ENCODE results near the gene RDH13.
"Not testable (repeated sequence)": the region's sequence is repeated elsewhere in the genome, so short reads cannot be mapped to it uniquely, and the experiment has no call there.

RDH13 gene

DNA sequence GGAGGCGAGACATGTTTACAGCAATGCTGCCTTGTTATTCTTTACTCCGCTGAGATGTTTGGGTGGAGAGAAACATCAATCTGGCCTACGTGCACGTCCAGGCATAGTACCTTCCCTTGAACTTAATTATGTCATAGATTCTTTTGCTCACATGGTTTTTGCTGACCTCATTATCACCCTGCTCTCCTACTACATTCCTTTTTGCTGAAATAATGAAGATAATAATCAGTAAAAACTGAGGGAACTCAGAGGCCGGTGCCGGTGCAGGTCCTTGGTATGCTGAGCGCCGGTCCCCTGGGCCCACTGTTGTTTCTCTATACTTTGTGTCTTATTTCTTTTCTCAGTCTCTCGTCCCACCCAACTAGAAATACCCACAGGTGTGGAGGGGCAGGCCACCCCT lies 2.7 kb downstream of the RDH13 start:
- H2AFZ ChIP-seq (ENCODE audit: low read depth, low read length); H3K9me3 ChIP-seq (ENCODE audit: low read length); H3K4me1 ChIP-seq (ENCODE audit: insufficient read depth, low read length); H3K27me3 ChIP-seq (ENCODE audit: insufficient read depth, low read length); H3K4me3 ChIP-seq (ENCODE audit: low read length): not testable (repeated sequence)
- H3K36me3 ChIP-seq (ENCODE audit: insufficient read depth, low read length) = peaks cover 31% of the 10 kb centered on the region

DNA sequence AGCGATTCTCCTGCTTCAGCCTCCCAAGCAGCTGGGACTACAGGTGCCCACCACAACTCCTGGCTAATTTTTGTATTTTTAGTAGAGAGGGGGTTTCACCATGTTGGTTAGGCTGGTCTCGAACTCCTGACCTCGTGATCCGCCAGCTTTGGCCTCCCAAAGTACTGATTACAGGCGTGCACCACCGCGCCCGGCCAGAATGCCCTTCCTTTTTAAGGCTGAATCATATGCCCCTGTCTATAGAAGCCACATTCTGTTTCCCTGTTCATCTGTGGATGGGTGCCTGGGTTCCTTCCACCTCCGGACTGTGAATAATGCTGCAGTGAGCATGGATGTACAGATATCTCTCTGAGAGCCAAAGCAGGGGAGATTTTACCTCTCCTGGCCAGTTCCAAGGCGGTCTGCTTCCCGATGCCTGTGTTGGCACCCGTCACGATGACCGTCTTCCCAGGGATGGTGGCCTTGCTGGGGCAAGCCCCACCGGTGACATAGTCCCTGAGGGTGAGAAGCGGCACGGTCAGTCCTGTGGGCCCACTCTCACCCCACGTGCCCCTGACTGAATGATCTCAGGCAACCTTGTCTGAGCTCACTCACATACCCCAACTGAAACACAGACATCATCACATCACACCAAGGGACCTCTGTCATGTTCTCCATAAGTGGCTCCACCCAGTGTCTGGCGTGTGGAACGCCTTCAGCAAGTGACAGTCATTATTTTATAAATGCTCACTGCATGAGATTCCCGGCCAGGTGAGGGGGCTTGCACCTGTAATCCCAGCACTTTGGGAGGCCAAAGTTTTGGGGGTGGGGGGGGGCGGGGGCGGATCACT lies 4.0 kb downstream of the RDH13 start:
- Histone ChIP-seq H3K27me3 (ENCODE audit: insufficient read depth, low read length) (no peaks in the 10 kb centered on the region), H3K36me3 (ENCODE audit: insufficient read depth, low read length) (peaks cover 36% of the 10 kb centered on the region), H3K9me3 (ENCODE audit: low read length) (peaks cover 3% of the 10 kb centered on the region), H3K4me1 (ENCODE audit: insufficient read depth, low read length) (peaks cover 3% of the 10 kb centered on the region), H2AFZ (ENCODE audit: low read depth, low read length) (no peak overlapping the region), H3K4me3 (ENCODE audit: low read length) (no peak overlapping the region)

DNA sequence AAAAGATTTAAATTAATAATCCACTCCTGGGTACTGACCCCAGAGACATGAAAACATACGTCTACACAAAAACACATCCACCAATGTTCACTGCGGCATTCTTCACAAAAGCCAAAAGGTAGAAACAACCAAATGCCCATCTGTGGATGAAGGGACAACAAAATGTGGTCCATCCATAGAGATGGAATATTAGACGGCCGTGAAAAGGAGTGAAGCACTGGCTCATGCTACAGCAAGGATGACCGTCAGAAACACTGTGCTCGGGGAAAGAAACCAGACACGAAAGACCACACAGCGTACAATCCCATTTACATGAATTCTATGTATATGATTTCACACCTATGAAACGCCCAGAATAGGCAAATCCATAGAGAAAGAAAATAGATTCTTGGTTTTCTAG lies 6.1 kb downstream of the RDH13 start:
- Histone ChIP-seq H3K27me3 (ENCODE audit: insufficient read depth, low read length) (no peaks in the 10 kb centered on the region), H3K36me3 (ENCODE audit: insufficient read depth, low read length) (peaks cover 45% of the 10 kb centered on the region), H3K4me1 (ENCODE audit: insufficient read depth, low read length) (no peaks in the 10 kb centered on the region), H2AFZ (ENCODE audit: low read depth, low read length) (no peak overlapping the region), H3K9me3 (ENCODE audit: low read length) (peaks cover 3% of the 10 kb centered on the region), H3K4me3 (ENCODE audit: low read length) (no peak overlapping the region)

DNA sequence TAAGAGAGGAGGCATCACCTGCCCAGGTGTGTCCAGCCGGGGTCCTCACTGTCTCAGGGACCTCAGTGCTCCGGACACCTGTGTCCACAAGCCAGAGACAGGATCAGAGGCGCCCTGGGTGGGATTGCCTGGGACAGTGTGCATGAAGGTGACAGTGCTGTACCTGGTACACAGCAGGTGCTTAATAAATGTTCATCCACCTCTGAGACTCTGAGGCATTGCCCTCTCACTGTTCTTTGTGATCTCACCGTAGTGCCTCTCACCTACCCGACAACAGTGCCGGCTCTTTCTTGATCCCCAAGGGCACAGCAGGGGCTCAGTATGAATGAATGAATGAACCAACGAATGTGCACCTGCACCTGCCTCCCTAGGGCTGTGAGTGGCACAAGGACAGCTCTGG lies 9.2 kb downstream of the RDH13 start:
- Histone ChIP-seq H3K36me3 (ENCODE audit: insufficient read depth, low read length) (peaks cover 59% of the 10 kb centered on the region), H3K4me1 (ENCODE audit: insufficient read depth, low read length) (no peaks in the 10 kb centered on the region), H3K4me3 (ENCODE audit: low read length) (no peak overlapping the region), H3K9me3 (ENCODE audit: low read length) (peaks cover 6% of the 10 kb centered on the region), H3K27me3 (ENCODE audit: insufficient read depth, low read length) (no peaks in the 10 kb centered on the region), H2AFZ (ENCODE audit: low read depth, low read length) (no peak overlapping the region)

DNA sequence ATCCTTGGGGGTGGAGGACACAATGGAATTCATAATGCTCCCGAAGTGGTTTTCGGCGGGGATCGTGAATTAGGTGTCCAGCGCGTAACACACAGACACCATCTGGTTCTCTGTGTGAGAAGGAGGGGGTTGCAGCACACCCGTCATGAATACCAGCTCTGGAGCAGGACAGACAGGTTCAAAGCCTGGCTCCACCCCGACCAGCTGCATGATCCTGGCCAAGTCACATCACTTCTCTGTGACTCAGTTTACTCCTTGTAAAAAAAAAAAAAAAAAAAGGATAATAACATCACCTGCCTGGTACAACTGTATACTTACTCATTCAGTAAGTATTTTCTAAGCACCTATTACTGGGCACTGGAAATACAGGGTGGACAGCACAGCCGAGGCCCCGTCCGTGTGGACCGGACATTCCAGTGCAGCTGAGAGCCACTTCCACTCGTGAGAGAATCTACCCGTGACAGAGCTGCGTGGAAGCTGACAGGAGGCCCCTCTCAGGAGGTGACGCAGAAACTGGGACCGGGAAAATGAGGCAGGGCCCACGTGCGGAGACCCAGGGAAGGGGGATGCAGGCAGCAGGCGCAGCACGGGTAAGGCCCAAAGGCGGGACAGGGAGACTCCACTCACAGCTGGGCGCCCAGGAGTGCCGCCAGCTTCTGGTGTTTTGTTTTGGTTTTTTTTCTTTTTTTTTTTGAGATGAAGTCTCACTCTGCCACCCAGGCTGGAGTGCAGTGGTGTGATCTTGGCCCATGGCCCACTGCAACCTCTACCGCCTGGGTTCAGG lies 12.0 kb downstream of the RDH13 start:
- H3K9me3 ChIP-seq (ENCODE audit: low read length) = peaks cover 5% of the 10 kb centered on the region
- H2AFZ ChIP-seq (ENCODE audit: low read depth, low read length) = no peak overlapping the region
- H3K36me3 ChIP-seq (ENCODE audit: insufficient read depth, low read length) = peaks cover 63% of the 10 kb centered on the region
- no peak overlapping the region for H3K4me3 ChIP-seq (ENCODE audit: low read length)
- H3K27me3 ChIP-seq (ENCODE audit: insufficient read depth, low read length) = no peaks in the 10 kb centered on the region
- no peaks in the 10 kb centered on the region for H3K4me1 ChIP-seq (ENCODE audit: insufficient read depth, low read length)

DNA sequence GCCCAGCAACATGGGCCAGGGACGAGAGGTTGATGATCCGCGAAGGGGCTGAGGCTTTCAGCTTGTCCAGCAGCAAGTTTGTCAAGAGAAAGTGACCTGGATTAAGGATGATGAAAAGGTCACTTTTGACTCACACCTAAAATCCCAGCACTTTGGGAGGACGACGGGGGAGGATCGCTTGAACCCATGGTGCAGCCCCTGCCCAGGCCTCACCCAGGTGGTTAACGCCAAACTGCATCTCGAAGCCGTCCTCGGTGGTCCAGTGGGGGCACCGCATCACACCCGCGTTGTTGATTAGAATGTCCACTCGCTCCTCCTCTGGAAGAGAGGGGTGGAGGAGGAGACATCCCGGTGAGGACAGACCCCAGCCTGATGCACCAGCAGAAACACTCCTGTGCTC lies 14.5 kb downstream of the RDH13 start:
- Histone ChIP-seq H3K9me3 (ENCODE audit: low read length) (peaks cover 5% of the 10 kb centered on the region), H3K27me3 (ENCODE audit: insufficient read depth, low read length) (no peaks in the 10 kb centered on the region), H3K4me1 (ENCODE audit: insufficient read depth, low read length) (no peaks in the 10 kb centered on the region), H3K36me3 (ENCODE audit: insufficient read depth, low read length) (peaks cover 65% of the 10 kb centered on the region), H2AFZ (ENCODE audit: low read depth, low read length) (no peak overlapping the region), H3K4me3 (ENCODE audit: low read length) (no peak overlapping the region)

DNA sequence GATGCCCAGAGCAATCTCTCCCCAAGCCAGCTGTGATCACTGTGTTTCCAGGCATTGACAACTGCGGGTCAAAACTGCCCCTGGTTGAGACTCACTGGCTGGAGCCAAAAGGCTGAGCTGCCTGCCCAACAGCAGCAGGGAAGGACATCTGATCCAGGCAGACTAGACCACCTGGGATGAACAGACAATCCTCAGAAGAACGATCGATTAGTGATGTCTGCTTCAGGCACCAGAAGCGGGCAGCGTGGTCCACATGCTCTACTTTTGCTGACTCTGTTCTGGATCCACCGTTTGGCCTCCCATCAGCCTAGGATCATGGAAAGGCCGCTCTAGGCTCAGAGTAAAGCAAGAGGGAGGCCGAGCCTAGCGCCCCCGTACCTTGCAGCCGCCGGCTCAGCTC lies 15.0 kb downstream of the RDH13 start:
- Histone ChIP-seq H3K36me3 (ENCODE audit: insufficient read depth, low read length) (peaks cover 67% of the 10 kb centered on the region), H3K4me3 (ENCODE audit: low read length) (no peak overlapping the region), H3K27me3 (ENCODE audit: insufficient read depth, low read length) (no peaks in the 10 kb centered on the region), H3K9me3 (ENCODE audit: low read length) (peaks cover 5% of the 10 kb centered on the region), H3K4me1 (ENCODE audit: insufficient read depth, low read length) (no peaks in the 10 kb centered on the region), H2AFZ (ENCODE audit: low read depth, low read length) (no peak overlapping the region)

DNA sequence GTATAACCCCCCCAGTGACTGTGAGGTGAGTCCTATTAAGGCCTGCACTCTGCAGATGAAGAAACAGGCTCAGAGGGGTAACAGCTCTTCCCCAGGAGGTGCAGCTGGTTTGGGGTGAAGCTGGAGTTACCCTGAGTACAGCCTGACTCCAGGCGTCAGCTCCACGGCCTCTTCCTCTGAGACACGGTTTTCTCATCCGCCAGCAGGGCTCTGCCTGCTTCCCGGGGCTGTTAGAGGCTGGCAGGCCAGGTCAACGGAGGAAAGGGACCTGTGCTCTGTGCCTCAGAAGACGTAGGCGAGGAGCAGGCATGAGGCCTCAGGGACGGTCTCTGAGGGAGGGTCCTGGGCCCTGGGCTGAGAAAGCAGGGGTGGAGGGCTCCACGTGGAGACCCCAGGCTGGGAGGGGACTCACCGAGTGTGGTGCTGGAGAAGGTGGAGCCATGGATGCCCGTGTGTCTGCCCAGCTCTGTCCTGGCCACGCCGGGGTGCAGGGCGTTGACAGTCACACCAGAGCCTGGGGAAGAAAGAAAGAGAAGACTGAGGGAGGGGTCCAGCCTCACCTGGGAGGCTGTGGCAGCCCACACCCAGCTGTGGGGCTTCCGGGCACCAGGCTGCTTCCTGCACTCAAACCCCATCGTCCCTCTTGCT lies 15.8 kb downstream of the RDH13 start:
- no peaks in the 10 kb centered on the region for H3K4me1 ChIP-seq (ENCODE audit: insufficient read depth, low read length)
- peaks cover 73% of the 10 kb centered on the region for H3K36me3 ChIP-seq (ENCODE audit: insufficient read depth, low read length)
- peaks cover 5% of the 10 kb centered on the region for H3K9me3 ChIP-seq (ENCODE audit: low read length)
- no peak overlapping the region for H2AFZ ChIP-seq (ENCODE audit: low read depth, low read length)
- no peaks in the 10 kb centered on the region for H3K27me3 ChIP-seq (ENCODE audit: insufficient read depth, low read length)
- H3K4me3 ChIP-seq (ENCODE audit: low read length) = no peak overlapping the region

DNA sequence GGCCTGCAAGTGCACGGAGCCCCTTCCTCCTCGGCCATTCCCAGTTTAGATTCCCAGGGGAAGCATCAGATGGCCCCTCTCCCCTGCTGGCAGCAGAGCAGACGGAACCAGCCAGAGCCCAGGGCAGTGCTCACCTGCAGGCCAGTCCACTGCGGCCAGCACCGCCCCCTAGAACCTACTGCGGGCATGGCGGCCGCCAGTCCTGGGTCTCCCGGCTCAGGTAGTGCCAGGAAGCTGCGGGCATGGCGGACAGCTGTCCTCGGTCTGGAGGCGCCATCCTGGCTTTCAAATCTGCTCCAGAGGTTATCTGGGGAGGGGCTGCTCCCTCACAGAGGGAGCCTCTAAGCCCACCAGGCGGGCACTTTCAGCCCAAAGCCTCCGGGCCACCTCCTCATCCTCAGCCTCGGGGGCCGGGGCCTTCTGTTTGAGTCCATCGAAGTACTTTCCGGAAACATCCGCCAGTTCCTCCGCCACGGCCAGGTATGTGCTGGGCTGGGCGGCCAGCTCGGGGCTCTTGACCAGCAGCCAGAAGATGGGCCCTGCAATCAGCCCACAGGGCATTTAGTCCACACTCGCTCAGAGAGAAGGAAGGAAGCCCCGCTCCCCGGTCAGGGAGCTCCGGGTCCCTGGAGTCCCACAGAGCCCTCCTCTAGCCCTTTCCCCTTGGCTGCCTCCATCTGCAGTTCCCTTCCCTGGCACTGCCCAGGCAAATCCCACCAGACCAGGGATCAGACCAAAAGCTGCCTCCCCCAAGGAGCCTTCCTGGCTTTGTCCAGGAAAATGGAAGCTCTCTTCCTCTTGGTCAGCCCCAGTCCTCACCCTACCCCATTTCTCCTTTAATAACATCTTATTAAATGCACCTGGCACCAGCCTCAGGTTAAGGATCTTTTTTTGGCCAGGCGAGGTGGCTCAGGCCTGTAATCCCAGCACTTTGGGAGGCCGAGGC lies 17.9 kb downstream of the RDH13 start:
- H3K27me3 ChIP-seq (ENCODE audit: insufficient read depth, low read length) = no peaks in the 10 kb centered on the region
- no peak overlapping the region for H3K4me3 ChIP-seq (ENCODE audit: low read length)
- H3K36me3 ChIP-seq (ENCODE audit: insufficient read depth, low read length) = peaks cover 68% of the 10 kb centered on the region

DNA sequence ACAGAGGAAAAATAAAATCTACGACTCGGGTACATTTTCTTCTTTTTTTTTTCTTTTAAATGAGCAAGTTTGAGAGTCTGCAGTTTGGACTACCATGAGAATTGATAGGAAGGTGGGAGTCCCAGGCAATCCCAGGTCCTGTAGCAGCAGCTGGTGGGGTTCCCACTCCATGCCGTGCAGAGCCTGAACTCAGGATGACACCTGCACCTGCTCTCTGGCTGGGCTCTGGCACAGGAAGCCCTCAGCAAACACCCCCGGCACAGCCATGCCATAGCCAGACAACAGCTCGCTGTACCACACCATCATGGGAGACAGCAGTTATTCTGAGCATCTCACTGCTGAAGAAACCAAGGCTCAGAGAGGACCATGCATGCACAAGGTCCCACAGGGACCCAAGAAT lies 18.7 kb downstream of the RDH13 start:
- Histone ChIP-seq H3K4me1 (ENCODE audit: insufficient read depth, low read length) (no peaks in the 10 kb centered on the region), H3K27me3 (ENCODE audit: insufficient read depth, low read length) (no peaks in the 10 kb centered on the region), H3K4me3 (ENCODE audit: low read length) (no peak overlapping the region), H2AFZ (ENCODE audit: low read depth, low read length) (no peak overlapping the region), H3K9me3 (ENCODE audit: low read length) (peaks cover 3% of the 10 kb centered on the region), H3K36me3 (ENCODE audit: insufficient read depth, low read length) (peaks cover 65% of the 10 kb centered on the region)

More for the DNA sequence above, 17.9 kb downstream of the RDH13 start:
- no peak overlapping the region for H2AFZ ChIP-seq (ENCODE audit: low read depth, low read length)
- no peaks in the 10 kb centered on the region for H3K4me1 ChIP-seq (ENCODE audit: insufficient read depth, low read length)
- H3K9me3 ChIP-seq (ENCODE audit: low read length) = peaks cover 3% of the 10 kb centered on the region

DNA sequence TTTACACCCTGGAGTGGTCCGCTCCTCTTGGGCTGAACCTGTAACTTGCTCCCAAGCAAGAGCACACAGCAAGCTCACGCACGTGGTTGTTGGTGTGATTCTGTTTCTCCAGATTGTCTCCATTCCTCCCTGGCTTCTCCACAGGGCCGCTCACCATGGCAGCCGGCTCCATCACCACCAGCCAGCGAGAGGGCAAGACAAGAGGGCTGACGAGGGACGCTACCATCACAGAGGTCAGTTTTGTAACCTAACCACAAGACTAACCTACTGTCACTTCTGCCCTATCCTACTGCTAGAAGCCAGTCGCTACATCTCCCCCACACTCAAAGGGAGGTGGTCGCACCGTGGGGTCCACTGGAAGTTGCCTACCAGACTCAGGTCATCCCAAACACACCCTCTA lies 20.3 kb downstream of the RDH13 start:
- Histone ChIP-seq H3K27me3 (ENCODE audit: insufficient read depth, low read length) (no peaks in the 10 kb centered on the region), H3K4me1 (ENCODE audit: insufficient read depth, low read length) (no peaks in the 10 kb centered on the region), H3K36me3 (ENCODE audit: insufficient read depth, low read length) (peaks cover 51% of the 10 kb centered on the region), H3K4me3 (ENCODE audit: low read length) (no peak overlapping the region), H3K9me3 (ENCODE audit: low read length) (peaks cover 3% of the 10 kb centered on the region), H2AFZ (ENCODE audit: low read depth, low read length) (no peak overlapping the region)

DNA sequence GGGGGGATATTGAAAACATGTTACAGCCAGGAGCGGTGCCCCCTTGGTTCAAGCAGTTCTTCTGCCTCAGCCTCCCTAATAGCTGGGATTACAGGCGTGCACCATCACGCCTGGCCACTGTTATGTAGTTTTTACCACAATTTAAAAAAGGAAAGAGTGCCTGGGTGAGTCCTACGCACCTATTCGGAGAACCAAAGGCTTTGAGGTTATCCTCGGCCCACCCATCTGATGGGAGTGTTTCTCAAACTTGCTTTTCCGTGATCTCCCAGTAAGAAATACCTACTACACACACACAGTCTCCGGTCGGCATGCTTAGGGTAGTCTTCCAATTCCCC lies 20.6 kb downstream of the RDH13 start:
- Histone ChIP-seq H3K36me3 (ENCODE audit: insufficient read depth, low read length) (peaks cover 47% of the 10 kb centered on the region), H3K4me3 (ENCODE audit: low read length) (no peak overlapping the region), H3K4me1 (ENCODE audit: insufficient read depth, low read length) (no peaks in the 10 kb centered on the region)

More for the DNA sequence above, 20.6 kb downstream of the RDH13 start:
- H3K9me3 ChIP-seq (ENCODE audit: low read length) = peaks cover 3% of the 10 kb centered on the region
- no peaks in the 10 kb centered on the region for H3K27me3 ChIP-seq (ENCODE audit: insufficient read depth, low read length)
- no peak overlapping the region for H2AFZ ChIP-seq (ENCODE audit: low read depth, low read length)

Data from neuron (in vitro differentiated cells).